Lung (tissue), 12 donors: ENCODE measurements around the gene AKAP13. TPM values are rescaled to one million over a fixed set of nuclear protein-coding genes. Genes with fewer than 3 reads are reported as not detected.

Experiments
- ATAC-seq: fragments of 200-7000 bp; cut with Tn5 transposase; one replicate; pipeline ENCODE4 v1.9.1; 2020; ENCODE audit warnings: moderate number of reproducible peaks; ENCODE audit not compliant: insufficient read depth, low FRiP score
- DNase-seq, 3 donors: peaks; one replicate each; pipeline ENCODE4 v3.0.0-alpha.2; 2013 to 2017
- H3K27ac ChIP-seq, 2 donors: one replicate each; pipeline ENCODE4 v1.5.1; 2013; ENCODE audit warnings: mild to moderate bottlenecking in 2 of 2, moderate library complexity in 2 of 2, control low read depth in 1 of 2, inconsistent platforms in 1 of 2, low read depth in 1 of 2, low read length in 1 of 2
- H3K27me3 ChIP-seq, 3 donors: one replicate each; pipeline ENCODE4 v1.5.1; 2013; ENCODE audit warnings: low read length in 2 of 3; ENCODE audit not compliant: control insufficient read depth in 3 of 3, insufficient read depth in 3 of 3
- H3K36me3 ChIP-seq, 4 donors: one replicate each; pipeline ENCODE4 v1.5.1; 2013; ENCODE audit warnings: low read length in 4 of 4, mild to moderate bottlenecking in 1 of 4, moderate library complexity in 1 of 4; ENCODE audit not compliant: control insufficient read depth in 4 of 4, insufficient read depth in 4 of 4
- H3K4me1 ChIP-seq, 5 donors: one replicate each; pipeline ENCODE4 v1.5.1; 2013; ENCODE audit warnings: low read length in 5 of 5, mild to moderate bottlenecking in 2 of 5, moderate library complexity in 1 of 5; ENCODE audit not compliant: control insufficient read depth in 5 of 5, insufficient read depth in 5 of 5
- H3K4me3 ChIP-seq: one replicate; pipeline ENCODE4 v1.5.1; 2013; ENCODE audit warnings: mild to moderate bottlenecking, control low read depth, moderate library complexity
- H3K9ac ChIP-seq, 2 donors: one replicate each; pipeline ENCODE4 v1.5.1; 2013; ENCODE audit warnings: low read length in 2 of 2, control low read depth in 1 of 2; ENCODE audit not compliant: insufficient read depth in 1 of 2
- H3K9me3 ChIP-seq, 4 donors: one replicate each; pipeline ENCODE4 v1.5.1; 2013; ENCODE audit warnings: low read length in 3 of 4, mild to moderate bottlenecking in 1 of 4, moderate library complexity in 1 of 4; ENCODE audit not compliant: control insufficient read depth in 4 of 4, insufficient read depth in 3 of 4
- CTCF ChIP-seq: IDR thresholded peaks from 2 replicates; pipeline ENCODE4 v1.5.1; 2012; ENCODE audit warnings: mild to moderate bottlenecking; ENCODE audit errors: control extremely low read depth, extremely low read depth
- WGBS, 2 donors: extraction: QIAGEN DNeasy Blood & Tissue Kit; methylation state at CpG; one replicate each; pipeline ENCODE4 v1.1.7; 2013; 5-methylcytosine and 5-hydroxymethylcytosine counted together
- polyA plus RNA-seq, 2 donors: library from polyadenylated mRNA; stranded (reverse); fragments of 200-250 nt; gene quantifications; one replicate each; pipeline ENCODE4 v1.2.1, GENCODE V29; 2013
- total RNA-seq, 2 donors: library from RNA; depleted of rRNA in 1 of 2; stranded (reverse); fragments of >200 nt in 1 of 2; gene quantifications; one replicate each; pipeline ENCODE4 v1.2.1, GENCODE V29; 2014 to 2021
- donor health status: control.
- donor health status: control.
- donor health status: Bipolar disorder and iron deficiency.
- donor health status: healthy.
- donor health status: DM: yes; HTN: yes; CAD: no.

Gene AKAP13
- total and polyA plus RNA-seq, 4 donors, result 102 to 1,115 (median 259) TPM

GRCh38 chr15:85542488-85542887, 162.1 kb downstream of the AKAP13 start:
- H3K27me3 ChIP-seq, result no peaks in the 10 kb centered on the region
- H3K9ac ChIP-seq, result peak overlapping the region in 1 of 2 donors; percentile 70
- ATAC-seq (no peak), DNase-seq (no peak)
- H3K36me3 ChIP-seq, result peaks cover 0 to 10% (median 0%) of the 10 kb centered on the region in 4 donors
- H3K4me1 ChIP-seq, result peaks cover 6 to 42% (median 22%) of the 10 kb centered on the region in 5 donors
- 81 to 94% methylated on average over 3 of the region's 3 CpGs for WGBS, 2 donors
- H3K9me3 ChIP-seq, result no peaks in the 10 kb centered on the region
- H3K4me3 ChIP-seq, result no peak overlapping the region
- H3K27ac ChIP-seq, result peak overlapping the region; percentile 50 to 54
- no peak for TF ChIP-seq CTCF

GRCh38 chr15:85542895-85543331, 162.5 kb downstream of the AKAP13 start:
- 27 to 36% methylated on average over 3 of the region's 3 CpGs for WGBS, 2 donors
- no peak overlapping the region for H3K27ac ChIP-seq
- no peaks in the 10 kb centered on the region for H3K27me3 ChIP-seq
- peak overlapping the region in 1 of 2 donors; percentile 70 for H3K9ac ChIP-seq
- no peak for TF ChIP-seq CTCF
- peak in 2 of 3 donors; percentile 31 to 53 for DNase-seq
- H3K36me3 ChIP-seq, result peaks cover 0 to 11% (median 1%) of the 10 kb centered on the region in 4 donors
- H3K4me3 ChIP-seq, result no peak overlapping the region
- no peaks in the 10 kb centered on the region for H3K9me3 ChIP-seq
- ATAC-seq, result no peak
- peaks cover 6 to 42% (median 22%) of the 10 kb centered on the region in 5 donors for H3K4me1 ChIP-seq

DNA sequence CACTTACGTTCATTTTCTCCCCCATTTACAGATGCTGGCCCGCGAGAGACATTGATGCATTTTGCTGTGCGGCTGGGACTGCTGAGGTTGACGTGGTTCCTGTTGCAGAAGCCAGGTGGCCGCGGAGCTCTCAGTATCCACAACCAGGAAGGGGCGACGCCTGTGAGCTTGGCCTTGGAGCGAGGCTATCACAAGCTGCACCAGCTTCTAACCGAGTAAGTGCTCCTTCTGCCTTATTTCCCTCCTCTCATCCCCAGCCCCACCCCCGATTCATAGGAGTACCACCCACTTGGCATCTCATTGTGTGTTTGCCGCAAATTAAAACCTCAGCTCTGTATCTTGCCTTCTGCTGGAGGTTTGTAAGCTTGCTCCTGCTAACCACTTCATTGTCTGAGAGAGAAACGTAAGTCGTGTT, 163.3 kb downstream of the AKAP13 start:
- WGBS, 2 donors, result 8 to 10% methylated on average over 15 of the region's 15 CpGs
- Histone ChIP-seq H3K9me3 (no peaks in the 10 kb centered on the region), H3K36me3 (peaks cover 0 to 8% (median 1%) of the 10 kb centered on the region in 4 donors), H3K4me3 (no peak overlapping the region), H3K9ac (peak overlapping the region in 1 of 2 donors; percentile 70), H3K27me3 (no peaks in the 10 kb centered on the region), H3K27ac (peak overlapping the region in 1 of 2 donors; percentile 61), H3K4me1 (peaks cover 6 to 42% (median 23%) of the 10 kb centered on the region in 5 donors)
- peak; percentile 66 for ATAC-seq
- TF ChIP-seq CTCF, result no peak
- DNase-seq, result peak; percentile 30 to 63 (median 47)

GRCh38 chr15:85545185-85545584, 164.8 kb downstream of the AKAP13 start:
- peak in 2 of 3 donors; percentile 70 to 89 for DNase-seq
- H3K9ac ChIP-seq, result peak overlapping the region in 1 of 2 donors; percentile 64
- WGBS, 2 donors, result 13 to 37% methylated on average over 1 of the region's 1 CpG
- peak overlapping the region; percentile 21 for H3K4me3 ChIP-seq
- no peaks in the 10 kb centered on the region for H3K9me3 ChIP-seq
- no peaks in the 10 kb centered on the region for H3K27me3 ChIP-seq
- peaks cover 0 to 9% (median 1%) of the 10 kb centered on the region in 4 donors for H3K36me3 ChIP-seq
- peaks cover 6 to 42% (median 27%) of the 10 kb centered on the region in 5 donors for H3K4me1 ChIP-seq
- ATAC-seq, result peak; percentile 63
- H3K27ac ChIP-seq, result peak overlapping the region; percentile 60 to 92
- no peak for TF ChIP-seq CTCF
